ENCODE data around the gene SLC50A1.

SLC50A1 gene, protein sequence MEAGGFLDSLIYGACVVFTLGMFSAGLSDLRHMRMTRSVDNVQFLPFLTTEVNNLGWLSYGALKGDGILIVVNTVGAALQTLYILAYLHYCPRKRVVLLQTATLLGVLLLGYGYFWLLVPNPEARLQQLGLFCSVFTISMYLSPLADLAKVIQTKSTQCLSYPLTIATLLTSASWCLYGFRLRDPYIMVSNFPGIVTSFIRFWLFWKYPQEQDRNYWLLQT

DNA sequence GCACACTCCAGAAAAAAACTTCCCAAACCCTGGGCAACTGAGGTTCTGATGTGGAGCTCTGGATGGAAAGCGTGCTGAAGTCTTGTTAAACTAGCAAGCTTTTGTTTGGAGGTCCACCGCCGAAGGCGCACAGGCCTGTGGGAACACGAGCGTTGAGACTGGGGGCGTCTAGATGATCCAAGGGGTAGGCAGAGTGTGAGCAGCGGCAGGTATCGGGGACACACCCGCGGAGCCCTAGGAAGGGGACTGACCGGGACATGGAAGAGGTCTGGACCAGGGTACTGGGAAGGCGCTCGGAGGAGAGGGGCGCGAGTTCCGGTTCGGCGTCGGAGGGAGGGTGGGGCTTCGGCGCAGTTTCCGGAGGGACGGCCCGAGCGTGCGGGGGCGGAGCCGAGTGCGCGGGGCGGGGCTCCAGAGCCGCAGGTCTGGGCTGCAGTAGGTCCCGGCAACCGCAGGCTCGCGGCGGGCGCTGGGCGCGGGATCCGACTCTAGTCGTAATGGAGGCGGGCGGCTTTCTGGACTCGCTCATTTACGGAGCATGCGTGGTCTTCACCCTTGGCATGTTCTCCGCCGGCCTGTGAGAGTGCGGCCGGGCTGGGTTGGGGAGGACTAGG lies at the start of gene SLC50A1:
TSS of gene SLC50A1 (plus strand) at position 438 of the 614 bp plus-strand sequence. CDS start at position 498, 60 bp downstream.
- peaks cover 13% of the 10 kb centered on the region for H3K4me1 ChIP-seq (ENCODE audit: control insufficient read depth, insufficient read depth, low read length)
- no peaks in the 10 kb centered on the region for H3K9me3 ChIP-seq (ENCODE audit: control insufficient read depth, insufficient read depth, low read depth, low read length)
- peak within 1 kb of the TSS; percentile 21; the same call in 1 of the 2 replicates for H3K27ac ChIP-seq (ENCODE audit: low read depth, low read length)
- H3K27me3 ChIP-seq (ENCODE audit: control insufficient read depth, insufficient read depth, low read length), result peaks cover 4% of the 10 kb centered on the region; the same call in 1 of the 2 replicates
- peaks cover 9% of the 10 kb centered on the region; the same call in 1 of the 2 replicates for H3K36me3 ChIP-seq (ENCODE audit: control insufficient read depth, insufficient read depth, low read length)
- peak within 1 kb of the TSS; percentile 81 for H3K9ac ChIP-seq (ENCODE audit: low read length)
- H3K4me3 ChIP-seq (ENCODE audit: low read depth, low read length), result peak within 1 kb of the TSS; percentile 89

DNA sequence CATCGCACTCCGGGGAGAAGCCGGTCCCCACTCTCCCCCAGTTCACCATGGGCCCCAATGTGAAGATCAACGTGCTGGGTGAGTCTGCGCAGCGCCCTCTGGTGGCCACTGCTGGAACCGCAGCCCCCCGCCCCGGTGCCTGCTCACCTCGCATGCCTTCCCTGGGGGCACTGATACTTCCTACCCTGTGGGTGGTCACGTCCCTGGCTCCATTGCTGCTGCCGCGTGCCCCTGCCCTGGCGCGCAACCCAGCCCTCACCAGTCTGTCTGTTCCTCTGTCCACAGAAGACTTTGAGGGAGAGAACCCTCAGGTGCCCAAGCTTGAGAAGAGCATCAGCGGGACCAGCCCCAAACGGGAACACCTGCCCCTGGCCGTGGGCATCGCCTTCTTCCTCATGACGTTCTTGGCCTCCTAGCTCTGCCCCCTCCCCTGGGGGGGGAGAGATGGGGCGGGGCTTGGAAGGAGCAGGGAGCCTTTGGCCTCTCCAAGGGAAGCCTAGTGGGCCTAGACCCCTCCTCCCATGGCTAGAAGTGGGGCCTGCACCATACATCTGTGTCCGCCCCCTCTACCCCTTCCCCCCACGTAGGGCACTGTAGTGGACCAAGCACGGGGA lies 49.4 kb upstream of the SLC50A1 start:
- Histone ChIP-seq H3K4me3 (ENCODE audit: low read depth, low read length) (peak overlapping the region; percentile 84), H3K9ac (ENCODE audit: low read length) (no peak overlapping the region), H3K27ac (ENCODE audit: low read depth, low read length) (no peak overlapping the region), H3K9me3 (ENCODE audit: control insufficient read depth, insufficient read depth, low read depth, low read length) (no peaks in the 10 kb centered on the region), H3K4me1 (ENCODE audit: control insufficient read depth, insufficient read depth, low read length) (peaks cover 29% of the 10 kb centered on the region), H3K36me3 (ENCODE audit: control insufficient read depth, insufficient read depth, low read length) (no peaks in the 10 kb centered on the region), H3K27me3 (ENCODE audit: control insufficient read depth, insufficient read depth, low read length) (peaks cover 35% of the 10 kb centered on the region)

DNA sequence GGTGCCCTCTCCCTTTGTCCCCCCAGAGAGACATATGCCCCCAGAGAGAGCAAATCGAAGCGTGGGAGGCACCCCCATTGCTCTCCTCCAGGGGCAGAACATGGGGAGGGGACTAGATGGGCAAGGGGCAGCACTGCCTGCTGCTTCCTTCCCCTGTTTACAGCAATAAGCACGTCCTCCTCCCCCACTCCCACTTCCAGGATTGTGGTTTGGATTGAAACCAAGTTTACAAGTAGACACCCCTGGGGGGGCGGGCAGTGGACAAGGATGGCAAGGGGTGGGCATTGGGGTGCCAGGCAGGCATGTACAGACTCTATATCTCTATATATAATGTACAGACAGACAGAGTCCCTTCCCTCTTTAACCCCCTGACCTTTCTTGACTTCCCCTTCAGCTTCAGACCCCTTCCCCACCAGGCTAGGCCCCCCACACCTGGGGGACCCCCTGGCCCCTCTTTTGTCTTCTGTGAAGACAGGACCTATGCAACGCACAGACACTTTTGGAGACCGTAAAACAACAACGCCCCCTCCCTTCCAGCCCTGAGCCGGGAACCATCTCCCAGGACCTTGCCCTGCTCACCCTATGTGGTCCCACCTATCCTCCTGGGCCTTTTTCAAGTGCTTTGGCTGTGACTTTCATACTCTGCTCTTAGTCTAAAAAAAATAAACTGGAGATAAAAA lies 48.7 kb upstream of the SLC50A1 start:
- Histone ChIP-seq H3K9me3 (ENCODE audit: control insufficient read depth, insufficient read depth, low read depth, low read length) (no peaks in the 10 kb centered on the region), H3K4me3 (ENCODE audit: low read depth, low read length) (no peak overlapping the region), H3K4me1 (ENCODE audit: control insufficient read depth, insufficient read depth, low read length) (peaks cover 29% of the 10 kb centered on the region), H3K27me3 (ENCODE audit: control insufficient read depth, insufficient read depth, low read length) (peaks cover 33% of the 10 kb centered on the region), H3K36me3 (ENCODE audit: control insufficient read depth, insufficient read depth, low read length) (no peaks in the 10 kb centered on the region), H3K27ac (ENCODE audit: low read depth, low read length) (no peak overlapping the region), H3K9ac (ENCODE audit: low read length) (no peak overlapping the region)

DNA sequence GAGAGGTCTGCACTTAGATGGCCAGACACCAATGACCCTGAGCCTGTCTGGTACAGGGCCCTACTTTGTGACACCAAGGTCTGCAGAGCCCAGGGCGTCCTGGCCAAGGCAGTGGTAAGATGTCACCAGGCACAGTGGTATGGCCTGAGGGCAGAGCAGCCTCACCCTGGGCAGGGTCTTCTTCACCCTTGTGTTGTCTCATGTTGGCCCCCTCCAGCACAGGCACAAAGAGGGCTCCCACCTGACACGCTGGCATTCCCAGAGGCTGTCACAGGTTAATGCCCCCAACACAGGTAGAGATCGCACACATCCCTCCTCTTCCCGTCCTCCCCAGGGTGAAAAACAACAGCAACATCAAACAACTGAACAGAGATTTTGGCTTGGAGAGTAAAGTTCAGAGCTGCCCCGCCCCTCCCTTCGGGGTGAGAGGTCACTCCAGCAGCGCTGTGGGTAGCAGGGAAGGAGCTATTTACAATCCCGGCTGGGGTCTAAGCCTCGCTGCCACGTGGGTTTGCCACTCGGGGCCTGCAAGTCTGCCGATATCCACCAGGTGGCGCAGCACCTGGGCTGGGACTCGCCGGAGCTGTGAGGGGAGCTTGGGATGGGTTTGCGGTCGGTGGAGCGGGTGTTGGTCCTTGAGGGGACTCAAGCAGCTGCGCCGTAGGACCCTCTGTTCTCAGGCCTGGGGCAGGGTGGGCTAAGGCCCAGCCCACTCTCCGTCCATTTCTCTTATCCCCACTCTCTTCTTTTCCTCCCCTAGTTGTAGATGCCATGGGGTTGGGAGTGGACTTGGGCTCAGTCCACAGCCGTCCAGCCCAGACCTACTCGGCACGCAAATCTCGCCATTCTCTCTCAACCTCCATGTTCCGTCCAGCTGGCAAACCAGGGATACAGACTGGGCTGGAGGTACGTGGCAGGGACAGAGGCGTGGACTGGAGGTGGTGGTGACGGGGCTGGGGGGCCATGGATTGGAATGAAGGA lies 44.3 kb upstream of the SLC50A1 start:
- Histone ChIP-seq H3K27ac (ENCODE audit: low read depth, low read length) (no peak overlapping the region), H3K4me3 (ENCODE audit: low read depth, low read length) (peak overlapping the region; percentile 38; the same call in 1 of the 2 replicates), H3K4me1 (ENCODE audit: control insufficient read depth, insufficient read depth, low read length) (peaks cover 19% of the 10 kb centered on the region), H3K27me3 (ENCODE audit: control insufficient read depth, insufficient read depth, low read length) (peaks cover 17% of the 10 kb centered on the region), H3K9ac (ENCODE audit: low read length) (no peak overlapping the region), H3K9me3 (ENCODE audit: control insufficient read depth, insufficient read depth, low read depth, low read length) (no peaks in the 10 kb centered on the region), H3K36me3 (ENCODE audit: control insufficient read depth, insufficient read depth, low read length) (no peaks in the 10 kb centered on the region)

DNA sequence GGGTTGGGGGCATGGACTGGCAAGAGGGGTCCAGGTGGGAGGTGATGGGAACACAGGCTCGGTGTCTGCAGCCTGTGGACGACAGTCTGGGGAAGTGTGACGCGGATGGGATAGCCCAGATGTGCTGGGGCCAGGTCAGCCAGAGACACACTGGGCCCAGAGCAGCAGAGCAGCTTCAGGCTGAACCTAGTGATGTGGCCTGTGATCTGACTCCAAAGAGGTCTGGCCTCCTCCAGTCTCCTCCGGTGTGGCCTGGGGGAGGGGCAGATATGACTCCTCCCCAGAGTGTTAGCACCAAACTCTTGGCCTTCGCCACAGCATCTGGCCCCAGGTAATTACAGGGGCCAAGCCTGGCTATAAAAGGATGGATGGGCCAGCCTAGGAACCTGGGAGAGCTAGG lies 43.5 kb upstream of the SLC50A1 start:
- Histone ChIP-seq H3K9me3 (ENCODE audit: control insufficient read depth, insufficient read depth, low read depth, low read length) (no peaks in the 10 kb centered on the region), H3K36me3 (ENCODE audit: control insufficient read depth, insufficient read depth, low read length) (no peaks in the 10 kb centered on the region), H3K9ac (ENCODE audit: low read length) (no peak overlapping the region), H3K27me3 (ENCODE audit: control insufficient read depth, insufficient read depth, low read length) (peaks cover 19% of the 10 kb centered on the region), H3K4me1 (ENCODE audit: control insufficient read depth, insufficient read depth, low read length) (peaks cover 14% of the 10 kb centered on the region), H3K4me3 (ENCODE audit: low read depth, low read length) (no peak overlapping the region), H3K27ac (ENCODE audit: low read depth, low read length) (no peak overlapping the region)

DNA sequence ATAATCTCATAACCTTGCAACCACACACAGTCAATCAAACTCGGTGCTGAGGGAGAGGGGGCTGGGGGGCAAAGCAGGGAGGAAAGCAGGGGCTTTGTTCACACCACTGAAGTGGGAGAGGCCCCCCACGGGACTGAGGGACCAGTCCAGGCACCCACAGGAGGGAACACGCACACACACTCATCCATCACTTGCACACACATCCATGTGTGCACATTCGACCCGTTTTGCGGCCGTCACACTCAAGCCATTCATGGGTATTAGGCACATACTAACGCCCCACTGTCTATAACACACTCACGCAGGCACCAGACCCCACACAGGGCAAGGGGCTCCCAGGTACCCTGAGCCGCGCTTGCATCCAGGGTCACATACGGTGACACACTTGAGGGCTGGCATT lies 43.0 kb upstream of the SLC50A1 start:
- peaks cover 19% of the 10 kb centered on the region for H3K27me3 ChIP-seq (ENCODE audit: control insufficient read depth, insufficient read depth, low read length)
- H3K4me3 ChIP-seq (ENCODE audit: low read depth, low read length), result no peak overlapping the region
- peaks cover 14% of the 10 kb centered on the region for H3K4me1 ChIP-seq (ENCODE audit: control insufficient read depth, insufficient read depth, low read length)
- no peak overlapping the region for H3K27ac ChIP-seq (ENCODE audit: low read depth, low read length)
- no peaks in the 10 kb centered on the region for H3K9me3 ChIP-seq (ENCODE audit: control insufficient read depth, insufficient read depth, low read depth, low read length)
- H3K36me3 ChIP-seq (ENCODE audit: control insufficient read depth, insufficient read depth, low read length), result no peaks in the 10 kb centered on the region
- no peak overlapping the region for H3K9ac ChIP-seq (ENCODE audit: low read length)

DNA sequence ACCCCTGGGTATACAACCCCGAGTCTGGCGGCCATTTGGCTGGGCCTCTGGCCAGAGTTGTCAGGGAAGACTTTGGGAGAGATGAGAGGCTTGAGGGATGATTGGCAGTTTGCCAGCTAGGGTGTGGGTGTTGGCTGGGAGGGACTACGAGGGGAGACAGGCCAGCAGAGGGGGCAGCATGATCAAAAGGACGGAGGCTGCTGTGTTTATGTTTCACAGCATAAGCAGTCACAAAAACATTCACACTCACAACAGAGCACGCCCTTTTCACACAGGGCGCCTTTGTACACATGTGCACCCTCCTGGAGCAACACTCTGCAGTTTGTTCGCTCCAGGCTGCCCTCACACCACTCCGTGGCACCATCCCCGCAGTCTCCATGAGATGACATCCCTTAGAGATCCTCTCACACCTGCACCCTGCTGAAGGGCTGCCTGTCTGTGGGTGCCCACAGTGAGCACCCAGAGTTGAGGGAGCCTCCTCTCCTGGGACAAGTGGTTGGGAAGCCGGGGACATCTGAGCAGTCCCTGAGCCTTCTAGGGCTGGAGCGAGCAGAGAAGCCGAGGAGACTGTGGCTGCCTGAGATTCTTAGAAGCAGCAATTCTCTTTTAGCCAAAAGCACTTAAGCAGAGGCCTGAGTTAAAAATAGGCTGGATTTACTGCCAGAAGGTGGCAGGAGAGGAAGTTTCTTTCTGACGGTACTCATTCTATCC lies 41.6 kb upstream of the SLC50A1 start:
- Histone ChIP-seq H3K4me3 (ENCODE audit: low read depth, low read length) (no peak overlapping the region), H3K4me1 (ENCODE audit: control insufficient read depth, insufficient read depth, low read length) (peaks cover 14% of the 10 kb centered on the region)

DNA sequence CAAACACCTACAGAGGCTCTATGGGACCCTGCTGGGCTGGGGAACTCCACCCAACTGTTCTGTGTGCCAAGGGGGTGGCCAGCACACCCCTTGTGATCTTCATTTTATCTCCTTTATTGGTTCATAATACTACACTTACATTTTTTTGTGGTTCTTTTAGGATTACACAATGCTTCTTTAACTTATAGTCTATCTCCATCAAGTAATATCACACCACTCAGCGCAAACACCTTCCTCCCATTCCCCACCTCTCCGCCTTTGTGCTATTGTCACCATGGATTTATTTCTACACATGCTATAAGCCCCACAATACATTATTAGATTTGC lies 41.1 kb upstream of the SLC50A1 start:
- no peak overlapping the region for H3K27ac ChIP-seq (ENCODE audit: low read depth, low read length)

More for the DNA sequence above, 41.6 kb upstream of the SLC50A1 start:
- Histone ChIP-seq H3K9me3 (ENCODE audit: control insufficient read depth, insufficient read depth, low read depth, low read length) (no peaks in the 10 kb centered on the region), H3K27me3 (ENCODE audit: control insufficient read depth, insufficient read depth, low read length) (peaks cover 17% of the 10 kb centered on the region), H3K36me3 (ENCODE audit: control insufficient read depth, insufficient read depth, low read length) (no peaks in the 10 kb centered on the region), H3K27ac (ENCODE audit: low read depth, low read length) (no peak overlapping the region), H3K9ac (ENCODE audit: low read length) (no peak overlapping the region)

DNA sequence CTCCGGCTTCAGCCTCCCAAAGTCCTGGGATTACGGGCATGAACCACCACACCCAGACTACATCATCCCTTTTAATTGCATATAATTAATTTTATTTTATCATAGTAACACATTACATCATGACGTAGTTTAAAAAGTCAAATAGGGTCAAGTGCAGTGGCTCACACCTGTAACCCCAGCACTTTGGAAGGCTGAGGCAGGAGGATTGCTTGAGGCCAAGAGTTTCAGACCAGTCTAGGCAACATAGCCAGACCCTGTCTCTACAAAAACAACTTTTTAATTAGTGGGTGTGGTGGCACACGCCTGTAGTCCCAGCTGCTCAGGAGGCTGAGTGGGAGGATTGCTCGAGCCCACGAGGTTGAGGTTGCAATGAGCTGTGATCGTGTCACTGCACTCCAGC lies 36.3 kb upstream of the SLC50A1 start:
- no peaks in the 10 kb centered on the region for H3K4me1 ChIP-seq (ENCODE audit: control insufficient read depth, insufficient read depth, low read length)
- H3K36me3 ChIP-seq (ENCODE audit: control insufficient read depth, insufficient read depth, low read length), result no peaks in the 10 kb centered on the region
- no peak overlapping the region for H3K9ac ChIP-seq (ENCODE audit: low read length)
- H3K27ac ChIP-seq (ENCODE audit: low read depth, low read length), result no peak overlapping the region
- H3K9me3 ChIP-seq (ENCODE audit: control insufficient read depth, insufficient read depth, low read depth, low read length), result no peaks in the 10 kb centered on the region
- no peak overlapping the region for H3K4me3 ChIP-seq (ENCODE audit: low read depth, low read length)
- peaks cover 3% of the 10 kb centered on the region; the same call in 1 of the 2 replicates for H3K27me3 ChIP-seq (ENCODE audit: control insufficient read depth, insufficient read depth, low read length)

More for the DNA sequence above, 41.1 kb upstream of the SLC50A1 start:
- no peaks in the 10 kb centered on the region for H3K36me3 ChIP-seq (ENCODE audit: control insufficient read depth, insufficient read depth, low read length)
- peaks cover 17% of the 10 kb centered on the region for H3K27me3 ChIP-seq (ENCODE audit: control insufficient read depth, insufficient read depth, low read length)
- H3K9ac ChIP-seq (ENCODE audit: low read length), result no peak overlapping the region
- H3K4me1 ChIP-seq (ENCODE audit: control insufficient read depth, insufficient read depth, low read length), result peaks cover 14% of the 10 kb centered on the region
- H3K9me3 ChIP-seq (ENCODE audit: control insufficient read depth, insufficient read depth, low read depth, low read length), result no peaks in the 10 kb centered on the region
- H3K4me3 ChIP-seq (ENCODE audit: low read depth, low read length), result no peak overlapping the region

DNA sequence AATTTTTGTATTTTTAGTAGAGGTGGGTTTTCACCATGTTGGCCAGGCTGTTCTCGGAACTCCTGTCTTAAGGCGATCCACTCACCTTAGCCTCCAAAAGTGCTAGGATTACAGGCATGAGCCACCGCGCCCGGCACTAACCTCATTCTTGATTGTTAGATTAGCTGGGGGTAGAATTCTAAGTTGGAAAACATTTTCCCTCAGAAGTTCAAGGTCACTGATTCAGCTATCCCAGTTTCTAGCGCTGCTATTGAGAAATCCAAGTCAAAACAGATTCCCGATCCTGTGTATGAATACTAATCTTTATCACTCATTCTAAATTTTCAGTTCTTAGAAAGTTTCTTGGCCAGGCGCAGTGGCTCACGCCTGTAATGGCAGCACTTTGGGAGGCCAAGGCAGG lies 32.3 kb upstream of the SLC50A1 start:
- Histone ChIP-seq H3K9ac (ENCODE audit: low read length) (no peak overlapping the region), H3K27ac (ENCODE audit: low read depth, low read length) (no peak overlapping the region), H3K4me3 (ENCODE audit: low read depth, low read length) (no peak overlapping the region)

More for the DNA sequence above, 32.3 kb upstream of the SLC50A1 start:
- Histone ChIP-seq H3K9me3 (ENCODE audit: control insufficient read depth, insufficient read depth, low read depth, low read length) (no peaks in the 10 kb centered on the region), H3K4me1 (ENCODE audit: control insufficient read depth, insufficient read depth, low read length) (no peaks in the 10 kb centered on the region), H3K27me3 (ENCODE audit: control insufficient read depth, insufficient read depth, low read length) (no peaks in the 10 kb centered on the region; the same call in 1 of the 2 replicates), H3K36me3 (ENCODE audit: control insufficient read depth, insufficient read depth, low read length) (no peaks in the 10 kb centered on the region)
